ENCODE data around the gene BAK1.

Gene BAK1

DNA sequence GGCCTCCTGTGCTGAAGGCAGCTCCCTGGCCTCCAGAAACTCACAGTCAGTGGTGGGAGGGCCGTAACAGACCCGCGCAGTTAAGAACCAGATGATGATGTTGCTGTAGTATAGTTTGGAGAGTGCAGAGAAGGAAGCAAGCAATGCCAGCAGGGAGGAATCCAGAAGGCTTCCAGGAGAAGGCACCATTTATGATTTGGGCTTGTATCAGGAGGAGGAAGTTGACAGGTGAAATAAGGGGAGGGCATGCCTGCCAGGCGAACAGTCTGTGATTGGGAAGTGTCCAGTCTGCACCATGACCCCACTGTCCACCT lies 13.3 kb upstream of the BAK1 start:
- no peak overlapping the region for H3K4me3 ChIP-seq (ENCODE audit: low read depth, low read length)
- TF ChIP-seq, protein P1, sequence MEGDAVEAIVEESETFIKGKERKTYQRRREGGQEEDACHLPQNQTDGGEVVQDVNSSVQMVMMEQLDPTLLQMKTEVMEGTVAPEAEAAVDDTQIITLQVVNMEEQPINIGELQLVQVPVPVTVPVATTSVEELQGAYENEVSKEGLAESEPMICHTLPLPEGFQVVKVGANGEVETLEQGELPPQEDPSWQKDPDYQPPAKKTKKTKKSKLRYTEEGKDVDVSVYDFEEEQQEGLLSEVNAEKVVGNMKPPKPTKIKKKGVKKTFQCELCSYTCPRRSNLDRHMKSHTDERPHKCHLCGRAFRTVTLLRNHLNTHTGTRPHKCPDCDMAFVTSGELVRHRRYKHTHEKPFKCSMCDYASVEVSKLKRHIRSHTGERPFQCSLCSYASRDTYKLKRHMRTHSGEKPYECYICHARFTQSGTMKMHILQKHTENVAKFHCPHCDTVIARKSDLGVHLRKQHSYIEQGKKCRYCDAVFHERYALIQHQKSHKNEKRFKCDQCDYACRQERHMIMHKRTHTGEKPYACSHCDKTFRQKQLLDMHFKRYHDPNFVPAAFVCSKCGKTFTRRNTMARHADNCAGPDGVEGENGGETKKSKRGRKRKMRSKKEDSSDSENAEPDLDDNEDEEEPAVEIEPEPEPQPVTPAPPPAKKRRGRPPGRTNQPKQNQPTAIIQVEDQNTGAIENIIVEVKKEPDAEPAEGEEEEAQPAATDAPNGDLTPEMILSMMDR (IDR thresholded peaks at IDR 0.05; ENCODE audit: insufficient read depth, low read length, missing control alignments) = no peak
- POLR2A ChIA-PET = no interaction called here
- CTCF ChIA-PET = interaction anchor here (1.4 to 15.1 kb wide), 6 partner anchors 8 to 114 kb away, joined by 3 to 539 read pairs (median 18); partner anchors contain the start of genes BAK1 and UQCC2
- DNase-seq (ENCODE audit: low read depth, low spot score) = no peak

DNA sequence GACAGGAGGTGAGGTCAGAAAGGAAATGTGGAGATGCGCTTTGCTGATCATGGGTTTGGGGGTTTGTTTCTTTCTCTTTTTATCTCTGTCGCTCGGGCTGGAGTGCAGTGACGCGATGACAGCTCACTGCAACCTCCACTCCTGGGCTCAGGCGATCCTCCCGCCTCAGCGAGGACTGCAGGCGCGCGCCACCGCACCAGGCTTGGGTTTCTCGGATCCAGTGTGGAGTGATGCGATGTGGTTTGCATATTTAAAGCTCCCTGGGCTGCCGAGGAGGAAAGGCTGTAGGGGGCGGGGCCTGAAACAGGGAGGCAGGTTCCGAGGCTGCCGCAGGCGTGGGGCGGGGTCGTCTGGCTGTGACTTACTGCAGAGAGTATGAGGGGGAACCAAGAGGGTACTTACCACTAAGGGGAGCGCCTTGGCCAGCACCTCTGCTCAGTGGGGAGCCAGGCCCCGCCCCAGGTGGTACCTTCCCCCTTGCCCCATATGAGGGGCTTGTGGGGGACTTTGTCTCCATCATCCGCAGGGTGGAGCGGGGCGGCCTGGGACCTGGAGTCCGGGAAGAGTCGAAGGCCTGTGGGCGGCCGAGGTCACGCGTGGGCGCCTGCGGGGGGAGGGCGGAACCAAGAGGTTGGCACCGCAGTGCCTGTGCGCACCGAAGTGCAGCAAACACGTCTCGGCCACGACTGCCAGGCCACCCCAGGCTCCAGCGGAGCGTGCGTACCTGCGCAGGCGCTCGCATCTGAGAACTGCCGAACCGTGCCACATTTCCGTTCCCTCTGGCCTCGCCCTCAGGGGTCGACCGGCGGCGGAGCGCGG lies 12.7 kb upstream of the BAK1 start:
- ChIA-PET CTCF (interaction anchor here (0.8 to 15.1 kb wide), 7 partner anchors 12 to 175 kb away, joined by 3 to 539 read pairs (median 5); partner anchors contain the start of genes BAK1 and UQCC2), POLR2A (interaction anchor here (0.5 kb wide), 1 partner anchor 1757 kb away, joined by 5 read pairs; no protein-coding TSS in a partner anchor)
- no peak for DNase-seq (ENCODE audit: low read depth, low spot score)
- TF ChIP-seq, protein P1 (IDR thresholded peaks at IDR 0.05; ENCODE audit: insufficient read depth, low read length, missing control alignments) = no peak
- H3K4me3 ChIP-seq (ENCODE audit: low read depth, low read length) = no peak overlapping the region

DNA sequence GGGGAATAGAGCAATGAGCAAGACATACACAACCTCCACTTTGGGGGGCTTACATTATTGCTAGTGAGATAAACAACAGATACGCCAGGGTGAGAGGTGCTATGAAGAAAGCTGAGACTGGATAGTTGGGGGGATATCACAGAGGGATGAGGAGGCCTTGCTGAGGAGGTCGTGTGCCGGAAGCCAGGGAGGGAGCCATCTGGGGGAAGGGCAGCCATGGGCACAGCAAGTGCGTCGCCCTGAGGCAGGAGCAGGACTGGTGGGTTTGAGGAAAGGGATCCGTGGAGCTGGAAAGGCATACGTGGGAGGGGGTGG lies 12.2 kb upstream of the BAK1 start:
- POLR2A ChIA-PET = no interaction called here
- DNase-seq (ENCODE audit: low read depth, low spot score) = no peak
- CTCF ChIA-PET = interaction anchor here (0.8 to 15.1 kb wide), 8 partner anchors 12 to 563 kb away, joined by 3 to 539 read pairs (median 4); partner anchors contain the start of genes BAK1 and UQCC2
- TF ChIP-seq, protein P1 (IDR thresholded peaks at IDR 0.05; ENCODE audit: insufficient read depth, low read length, missing control alignments) = no peak
- no peak overlapping the region for H3K4me3 ChIP-seq (ENCODE audit: low read depth, low read length)

DNA sequence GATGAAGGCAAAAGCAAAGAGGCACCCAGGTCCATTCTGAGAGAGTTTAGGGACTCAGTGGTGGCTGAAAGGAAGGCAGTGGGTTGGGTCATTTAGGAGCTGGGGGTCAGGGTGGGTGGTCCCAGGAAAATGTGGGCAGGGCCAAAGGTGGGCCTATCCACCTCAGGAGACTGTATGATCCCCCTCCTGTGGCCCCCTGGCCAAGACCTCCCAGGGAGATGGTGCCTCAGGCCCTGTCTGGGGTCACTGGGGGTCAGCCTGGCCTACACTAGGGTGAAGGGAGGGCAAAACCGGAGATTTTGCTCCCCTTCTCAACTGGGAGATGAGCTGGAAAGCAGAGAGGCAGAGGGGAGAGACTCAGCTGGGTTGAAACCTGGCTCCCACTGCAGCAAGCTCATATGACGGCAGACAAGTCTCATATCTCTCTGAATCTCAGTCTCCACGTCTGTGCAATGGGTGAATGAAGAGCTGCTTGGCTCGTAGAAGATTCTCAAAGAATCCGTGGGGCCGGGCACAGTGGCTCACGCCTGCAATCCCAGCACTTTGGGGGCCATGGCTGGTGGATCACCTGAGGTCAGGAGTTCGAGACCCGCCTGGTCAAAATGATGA lies 11.5 kb upstream of the BAK1 start:
- TF ChIP-seq, protein P1 (IDR thresholded peaks at IDR 0.05; ENCODE audit: insufficient read depth, low read length, missing control alignments) = no peak
- no peak for DNase-seq (ENCODE audit: low read depth, low spot score)
- ChIA-PET POLR2A (no interaction called here), CTCF (interaction anchor here (0.6 to 15.1 kb wide), 11 partner anchors 11 to 564 kb away, joined by 3 to 539 read pairs (median 4); partner anchors contain the start of genes BAK1 and UQCC2)
- H3K4me3 ChIP-seq (ENCODE audit: low read depth, low read length) = no peak overlapping the region

DNA sequence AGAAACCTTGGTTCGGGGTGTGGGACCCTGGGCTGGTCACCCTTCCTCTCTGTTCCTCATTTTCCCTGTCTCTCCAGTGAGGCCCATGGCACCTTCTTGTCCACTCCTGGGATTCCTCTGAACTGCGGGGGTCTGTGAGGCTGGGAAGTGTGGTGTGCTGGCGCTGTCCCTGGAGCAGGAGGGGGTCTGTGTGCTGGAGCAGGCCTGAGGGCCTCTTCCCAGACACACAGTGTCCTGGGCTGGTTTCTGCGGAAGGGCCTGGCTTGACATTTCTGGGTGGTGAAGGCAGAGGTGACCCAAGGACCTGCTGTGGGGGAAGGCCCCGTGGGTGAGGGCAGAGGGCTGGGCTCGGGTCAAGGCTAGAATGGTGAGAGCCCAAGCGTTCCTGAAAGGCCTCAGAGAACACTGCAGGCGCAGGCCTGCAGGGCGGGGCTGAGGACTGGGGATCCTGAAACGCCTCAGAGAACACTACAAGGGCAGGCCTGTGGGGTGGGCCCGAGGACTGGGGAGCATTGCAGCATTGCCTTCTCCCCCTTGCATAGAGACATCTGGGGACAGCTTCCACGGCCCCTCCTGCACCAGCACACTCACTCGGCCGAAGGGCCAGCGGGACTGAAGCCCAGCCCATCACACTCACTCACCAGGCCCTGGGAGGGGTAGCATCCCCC lies 10.6 kb upstream of the BAK1 start:
- ChIA-PET POLR2A (interaction anchor here (1.0 to 1.4 kb wide), 5 partner anchors 102 to 121 kb away, joined by 3 to 8 read pairs (median 4); partner anchors contain the start of gene UQCC2), CTCF (interaction anchor here (0.6 to 15.1 kb wide), 31 partner anchors 9 to 562 kb away, joined by 3 to 539 read pairs (median 7); partner anchors contain the start of genes BAK1 and UQCC2)
- H3K4me3 ChIP-seq (ENCODE audit: low read depth, low read length) = no peak overlapping the region
- no peak for DNase-seq (ENCODE audit: low read depth, low spot score)
- TF ChIP-seq, protein P1 (IDR thresholded peaks at IDR 0.05; ENCODE audit: insufficient read depth, low read length, missing control alignments) = no peak

All from AG04449 (cell line).